Posterior vena cava (tissue), 2 donors: ENCODE results near the gene NRAP. TPM values are rescaled to one million over a fixed set of nuclear protein-coding genes. Genes with fewer than 3 reads are reported as not detected.
A peak's percentile ranks its signal among the peaks of the same experiment; 100 is the strongest.

Experiments
- DNase-seq: peaks from one replicate; pipeline ENCODE4 v3.0.0-alpha.2; 2020; ENCODE audit warnings: low spot score
- intact Hi-C, 2 donors: fragments of 100-400 bp; cut with DNase I; formaldehyde crosslinking; loops; one replicate each; pipeline versions ENCODE4 v1.14.1 to v1.14.2; 2022 to 2023
- total RNA-seq, 2 donors: library from RNA; stranded (reverse); fragmentation: NEBNext Ultra II Directional; extraction: Animal tissue kit (Norgen Biotek cat#: 25700); gene quantifications; one replicate each; pipeline ENCODE4 v1.2.1, GENCODE V29; 2021
- donor health status: DM: yes; HTN: yes; CAD: no.
- donor health status: DM: yes; HTN: yes; CAD: no.

Gene NRAP
- total RNA-seq, 2 donors from 2014 or later: 0.09 TPM; not detected in 1

DNA sequence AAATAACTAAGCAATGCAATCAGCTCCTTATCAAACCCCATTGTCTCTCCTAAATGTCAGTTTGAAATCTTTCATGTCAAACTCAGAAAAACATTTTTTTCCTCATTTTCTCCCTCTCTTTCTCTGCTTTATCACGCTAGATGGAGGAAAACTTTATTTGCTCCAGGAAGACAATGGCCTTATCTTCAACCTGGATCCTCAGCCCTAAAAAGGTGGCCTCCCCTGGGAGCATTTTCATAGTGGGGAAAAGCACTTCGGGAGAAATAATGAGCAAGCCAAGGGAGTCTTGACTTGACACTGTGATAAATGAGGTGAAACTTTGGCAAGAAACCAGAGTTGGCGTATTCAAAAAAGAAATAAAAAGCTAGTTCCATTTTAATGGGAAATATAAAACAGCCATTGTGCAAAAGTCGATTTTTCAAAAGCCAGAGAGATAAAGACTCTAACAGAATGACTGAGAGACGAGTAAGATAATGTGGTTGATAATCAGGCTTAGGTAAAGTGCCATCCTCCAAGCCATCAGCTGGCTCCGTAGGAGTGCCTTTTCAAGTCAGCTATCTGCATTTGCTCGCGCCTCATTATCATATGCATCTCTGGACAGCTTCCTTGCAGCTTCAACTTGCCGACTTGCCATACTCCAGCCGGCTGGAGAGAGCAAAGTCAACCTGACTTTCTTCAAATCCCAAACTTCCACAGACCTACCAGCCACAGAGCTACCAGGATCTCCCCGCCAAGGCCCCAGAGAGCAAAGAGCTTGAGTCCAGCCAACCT, 91.1 kb downstream of the NRAP start:
- DNase-seq: no peak
- intact Hi-C loops: no loop called here

DNA sequence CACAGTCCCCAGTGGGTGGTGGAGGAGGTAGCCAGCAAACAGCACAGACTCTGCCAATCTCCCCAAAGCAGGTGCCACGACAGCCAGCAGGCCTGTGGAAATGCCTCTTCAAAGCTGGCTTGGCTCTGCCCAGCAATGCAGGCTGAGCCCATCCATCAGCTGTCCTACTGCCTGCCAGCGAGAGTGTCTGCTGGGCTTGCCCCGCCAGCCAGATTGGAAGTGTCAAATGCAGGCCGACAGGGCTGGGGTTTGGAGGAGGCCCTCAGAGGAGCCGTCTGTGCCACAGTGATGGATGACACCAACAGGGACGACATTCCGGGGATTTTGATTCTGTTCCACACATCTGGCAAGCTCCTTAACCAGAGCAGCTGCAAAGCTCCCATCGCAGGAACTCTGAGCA, 94.3 kb downstream of the NRAP start:
- intact Hi-C loops: no loop called here

DNA sequence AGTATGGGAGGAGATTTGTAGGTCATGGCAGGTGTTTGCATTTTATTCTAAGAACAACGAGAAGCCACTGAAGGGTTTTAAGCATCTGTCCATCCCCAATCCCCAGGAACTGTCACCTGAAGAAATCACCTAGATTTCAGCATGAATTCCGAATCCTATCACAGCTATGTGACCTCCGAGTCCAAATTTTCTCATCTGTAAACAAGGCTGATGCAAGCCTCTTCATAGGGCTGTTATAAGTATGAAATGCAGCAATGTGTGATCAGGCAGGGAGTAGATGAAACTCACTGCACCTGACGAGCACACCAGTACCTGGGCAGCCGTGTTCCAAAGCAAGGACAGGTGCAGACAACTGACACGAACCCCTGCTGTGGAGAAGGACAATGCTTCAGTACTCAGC, 97.0 kb downstream of the NRAP start:
- intact Hi-C loops: no loop called here
- no peak for DNase-seq

More for the DNA sequence above, 94.3 kb downstream of the NRAP start:
- no peak for DNase-seq

DNA sequence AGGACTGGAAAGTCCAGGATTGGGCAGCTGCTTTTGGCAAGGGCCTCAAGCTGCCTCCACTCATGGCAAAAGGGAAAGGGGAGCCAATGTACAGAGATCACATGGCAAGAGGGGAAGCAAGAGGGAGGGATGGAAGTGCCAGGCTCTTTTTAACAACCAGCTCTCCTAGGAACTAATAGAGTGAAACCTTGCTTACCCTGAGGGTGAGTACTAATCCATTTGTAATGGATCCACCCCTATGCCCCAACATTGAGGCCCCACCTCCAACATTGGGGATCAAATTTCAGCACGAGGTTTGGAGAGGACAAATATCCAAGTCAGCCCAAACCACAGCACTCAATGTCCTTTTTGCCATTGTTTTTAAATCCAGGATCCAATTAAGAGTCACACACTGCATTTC, 98.5 kb downstream of the NRAP start:
- no peak for DNase-seq
- intact Hi-C loops: no loop called here

DNA sequence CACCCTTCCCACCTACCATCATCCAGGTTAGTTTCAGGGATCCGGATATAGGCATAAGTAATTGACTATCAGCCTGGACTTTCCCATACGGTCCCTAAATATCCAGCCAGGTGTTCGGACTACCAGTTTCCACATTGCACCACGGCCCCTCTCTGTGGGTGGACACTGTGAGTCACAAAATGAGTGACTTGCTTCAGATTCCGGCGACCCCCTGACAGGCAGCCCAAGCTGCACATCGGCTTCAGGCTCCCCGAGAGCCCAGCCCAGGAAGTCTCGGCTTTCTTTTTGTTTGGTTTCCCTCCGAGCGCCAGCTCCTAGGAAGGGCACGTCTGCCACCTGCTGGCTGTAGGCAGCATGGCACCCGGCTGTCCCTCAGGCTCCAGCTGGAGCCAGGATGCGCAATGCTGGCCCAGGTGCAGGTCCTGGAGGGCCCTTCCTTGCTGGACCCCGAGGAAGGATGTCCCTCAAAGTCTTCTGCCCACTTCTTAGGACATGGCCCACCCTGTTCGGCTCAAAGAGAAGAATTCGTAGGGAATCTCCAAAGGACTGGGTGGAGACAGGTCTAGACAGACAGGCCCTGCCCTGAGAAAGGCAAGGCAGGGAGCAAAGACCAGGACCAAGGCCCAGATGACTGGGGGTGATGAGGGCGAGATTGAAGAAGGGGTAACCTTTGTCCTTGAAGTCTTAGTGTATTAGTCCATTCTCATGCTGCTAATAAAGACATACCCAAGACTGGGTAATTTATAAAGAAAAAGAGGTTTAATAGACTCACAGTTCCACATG, 100.3 kb downstream of the NRAP start:
- intact Hi-C loops: no loop called here
- peak; percentile 94 for DNase-seq

DNA sequence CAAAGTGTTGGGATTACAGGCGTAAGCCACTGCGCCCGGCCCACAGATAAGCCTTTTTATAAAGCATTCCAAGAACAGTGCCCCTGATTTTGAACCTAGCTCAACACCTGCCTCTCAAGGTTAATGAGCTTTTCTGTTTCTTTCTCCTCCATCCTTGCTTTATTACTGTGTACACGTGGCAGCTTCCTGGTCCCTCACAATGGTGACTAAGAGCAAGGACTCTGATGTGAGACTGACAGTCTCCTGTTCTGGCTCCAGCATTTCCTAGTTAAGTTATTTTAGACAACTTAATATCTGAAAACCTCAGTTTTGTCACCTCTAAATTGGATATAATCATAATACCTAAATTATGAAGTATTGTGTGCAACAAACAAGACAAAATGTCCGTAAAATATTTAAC, 101.1 kb downstream of the NRAP start:
- no peak for DNase-seq
- intact Hi-C loops: no loop called here

DNA sequence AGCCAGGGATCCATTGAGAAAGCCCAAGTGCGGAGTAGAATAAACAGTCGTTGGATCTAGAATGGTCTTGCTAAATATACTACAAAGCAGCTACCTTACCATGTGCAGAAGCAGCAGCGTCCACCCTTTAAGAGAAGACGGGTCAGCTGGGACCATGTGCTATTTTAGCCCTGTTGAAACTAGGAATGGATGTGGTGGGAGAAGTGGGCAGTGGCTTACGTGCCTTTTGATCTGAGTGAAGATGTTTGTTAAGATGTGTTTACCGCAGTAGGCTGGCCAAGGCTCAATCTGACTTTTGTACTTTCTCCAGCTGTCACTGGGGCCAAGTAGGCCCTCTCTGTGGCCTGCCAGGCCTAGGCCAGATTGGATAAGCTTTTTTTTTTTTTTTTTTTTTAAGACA, 101.8 kb downstream of the NRAP start:
- DNase-seq: no peak
- intact Hi-C loops: no loop called here

DNA sequence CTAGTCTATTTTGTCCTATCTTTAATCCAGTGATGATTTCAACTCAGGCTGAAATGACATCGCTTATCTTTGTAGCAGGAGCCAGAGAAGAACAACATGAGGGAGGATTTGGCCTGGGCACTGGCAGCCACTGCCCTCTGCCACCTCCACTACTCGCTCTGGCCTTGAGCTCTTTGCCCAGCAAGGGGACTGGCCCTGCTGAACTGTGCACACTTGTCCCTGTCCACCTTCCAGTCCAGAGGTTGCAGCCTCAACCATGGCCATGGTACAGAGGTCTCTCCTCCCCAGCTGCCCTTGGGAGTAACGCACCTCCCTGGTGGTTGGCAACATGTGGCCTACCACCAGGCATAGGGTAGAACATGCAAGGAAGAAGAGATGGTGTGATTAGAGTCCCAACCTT, 102.6 kb downstream of the NRAP start:
- no peak for DNase-seq
- intact Hi-C loops: no loop called here

DNA sequence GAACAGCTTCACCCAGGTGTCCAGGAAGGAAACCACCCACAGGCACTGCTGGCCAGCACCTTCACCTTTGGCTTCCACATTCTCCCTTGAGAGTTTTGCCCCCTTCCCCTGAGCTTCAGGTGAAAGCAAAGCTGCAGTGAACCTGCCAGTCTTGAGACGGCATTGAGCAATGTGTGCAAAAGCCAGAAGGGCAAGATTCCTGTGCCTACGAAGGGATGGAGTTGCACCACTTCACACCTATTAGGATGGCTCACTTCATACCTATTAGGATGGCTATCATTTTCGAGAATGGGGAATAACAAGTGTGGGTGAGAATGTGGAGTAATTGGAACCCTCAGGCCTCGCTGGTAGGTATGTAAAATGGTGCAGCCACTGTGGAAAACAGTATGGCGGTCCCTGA, 103.8 kb downstream of the NRAP start:
- intact Hi-C loops: no loop called here
- no peak for DNase-seq

DNA sequence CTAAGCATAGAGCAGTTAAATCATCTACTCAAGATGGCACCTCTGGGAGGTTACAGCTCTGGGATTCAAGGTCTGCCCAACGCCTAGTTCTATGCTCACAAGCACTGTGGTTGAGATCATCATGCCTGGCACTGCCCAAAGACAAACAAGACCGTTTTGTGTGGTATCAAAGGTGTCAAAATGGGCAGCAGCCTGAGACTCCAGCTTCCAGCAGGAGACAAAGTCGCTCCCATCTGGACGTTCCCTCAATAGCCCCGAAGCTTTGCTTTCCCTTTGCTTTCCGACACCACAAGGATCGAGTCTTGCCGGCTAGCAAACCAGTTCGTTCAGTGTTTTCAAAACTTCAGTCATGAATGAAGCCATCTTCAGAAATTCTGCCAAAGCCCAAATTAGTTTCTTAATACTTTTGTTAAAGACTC, 105.9 kb downstream of the NRAP start:
- no peak for DNase-seq
- intact Hi-C loops: no loop called here

DNA sequence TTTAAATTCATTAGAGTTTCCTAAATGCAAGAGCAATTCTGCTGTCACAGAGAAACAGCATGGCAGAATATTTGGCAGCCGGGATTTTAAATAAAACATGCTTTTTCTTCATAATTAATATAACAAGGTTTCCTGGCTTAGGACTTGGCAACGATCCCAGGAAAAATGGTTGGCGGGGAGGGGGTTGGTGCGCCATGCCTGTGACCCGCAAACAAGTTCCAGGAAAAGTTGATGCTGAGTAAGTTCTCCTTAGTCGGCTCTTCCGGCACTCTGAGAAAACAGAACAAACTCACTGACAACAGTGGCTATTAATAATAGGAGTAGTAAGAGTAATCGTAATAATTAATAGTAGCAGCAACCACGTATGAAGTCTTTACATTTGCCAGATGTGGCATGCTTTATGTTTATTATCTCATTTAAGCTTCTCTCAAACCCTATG, 106.4 kb downstream of the NRAP start:
- intact Hi-C loops: no loop called here
- no peak for DNase-seq

DNA sequence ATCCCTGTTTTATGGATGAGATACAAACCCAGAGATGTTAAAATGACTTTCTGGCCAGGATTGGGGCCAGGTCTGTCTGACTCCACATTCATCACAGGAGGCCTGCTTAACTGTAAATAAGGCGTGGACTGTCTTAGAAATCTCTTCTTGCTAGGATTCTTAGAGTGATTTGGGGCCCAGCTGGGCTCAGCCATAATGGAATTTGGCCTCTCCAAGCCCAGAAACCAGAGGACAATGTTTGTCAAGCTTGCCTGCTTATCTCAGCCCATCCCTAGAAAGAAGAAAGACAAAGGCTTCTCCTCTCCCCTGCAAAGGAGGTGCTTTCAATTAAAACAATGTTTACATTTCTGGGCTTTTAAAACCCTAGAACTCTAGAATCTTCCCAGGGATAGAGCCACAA, 108.1 kb downstream of the NRAP start:
- intact Hi-C loops: no loop called here

DNA sequence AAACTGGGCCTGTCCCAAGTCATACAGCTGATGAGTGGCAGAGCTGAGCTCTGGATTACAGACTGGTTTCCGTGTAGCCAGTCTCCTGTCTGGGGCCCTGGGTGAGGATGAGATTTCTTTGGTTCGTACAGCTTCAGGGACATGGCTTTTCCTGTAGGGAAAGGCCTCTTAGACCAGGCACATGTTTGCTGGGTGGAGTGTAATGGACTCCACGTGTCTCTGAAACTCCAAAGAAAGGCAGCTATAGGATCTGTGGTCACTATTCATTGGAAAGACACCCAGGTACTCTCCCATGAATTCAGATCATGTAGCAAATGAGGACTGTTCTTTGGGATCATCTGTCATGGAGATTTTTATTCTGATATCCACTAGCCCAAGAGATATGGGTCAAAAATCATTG, 108.6 kb downstream of the NRAP start:
- intact Hi-C loops: no loop called here
- no peak for DNase-seq

More for the DNA sequence above, 108.1 kb downstream of the NRAP start:
- no peak for DNase-seq

DNA sequence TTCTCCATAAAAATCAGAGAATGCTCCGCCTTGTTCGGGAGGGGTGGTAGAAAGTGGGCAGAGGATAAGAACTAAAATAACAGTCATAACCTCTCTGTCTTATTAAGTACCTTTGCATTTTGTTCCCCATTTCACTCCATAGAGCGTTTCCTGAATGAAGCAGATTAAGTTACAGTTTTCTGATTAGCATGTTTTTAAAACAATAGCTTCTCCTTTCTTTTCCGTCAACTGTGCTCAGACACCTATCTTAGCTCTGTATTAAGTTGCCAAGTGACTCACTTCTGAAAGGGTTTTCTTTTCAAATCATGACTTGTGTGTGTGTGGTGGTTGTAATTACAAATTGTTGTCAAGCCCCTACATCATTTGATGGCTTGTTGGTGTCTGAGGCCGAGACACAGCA, 109.6 kb downstream of the NRAP start:
- no peak for DNase-seq
- intact Hi-C loops: no loop called here

DNA sequence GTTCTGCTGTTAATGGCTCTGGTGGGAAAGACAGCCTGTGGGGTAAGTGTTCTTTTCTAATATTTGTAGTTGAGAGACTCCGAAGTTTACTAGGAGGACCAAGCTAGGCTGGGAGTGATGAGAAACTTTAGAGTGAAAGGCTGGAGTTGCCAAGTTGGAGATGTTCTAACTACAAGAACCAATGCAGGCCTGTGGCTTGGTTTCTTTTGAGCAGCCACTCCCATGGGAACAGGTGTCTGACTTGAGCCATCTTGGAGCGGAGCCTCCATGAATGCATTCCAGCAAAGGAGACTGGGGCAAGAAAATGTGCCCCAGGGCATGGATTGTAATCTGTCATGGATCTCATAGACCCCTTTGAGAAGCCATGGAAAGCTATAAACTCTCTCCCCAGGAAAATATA, 110.7 kb downstream of the NRAP start:
- intact Hi-C loops: no loop called here
- no peak for DNase-seq

DNA sequence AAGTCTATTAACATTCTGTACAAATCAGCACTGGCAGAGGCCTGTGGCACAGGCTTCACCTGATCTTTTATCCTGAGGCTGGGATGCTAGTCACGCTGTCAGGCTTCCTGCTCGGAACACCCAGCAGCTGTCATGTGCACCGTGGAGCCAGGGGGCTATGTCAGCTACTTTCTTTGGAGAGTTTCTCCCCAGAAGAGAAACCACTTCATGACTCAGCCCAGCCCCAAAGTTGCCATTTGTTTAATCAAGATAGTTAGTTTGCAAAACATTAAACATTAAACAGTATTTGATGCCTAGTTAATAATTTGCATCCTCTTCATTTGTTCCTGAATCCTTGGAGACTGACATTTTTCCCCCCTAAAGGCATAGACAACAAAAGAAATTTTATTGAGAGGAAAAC, 111.1 kb downstream of the NRAP start, which contains the start of gene HABP2:
TSS of gene HABP2 (plus strand) at position 353 of the 400 bp plus-strand sequence. CDS start 69 bp downstream, outside the sequence.
- intact Hi-C loops: no loop called here
- no peak for DNase-seq

DNA sequence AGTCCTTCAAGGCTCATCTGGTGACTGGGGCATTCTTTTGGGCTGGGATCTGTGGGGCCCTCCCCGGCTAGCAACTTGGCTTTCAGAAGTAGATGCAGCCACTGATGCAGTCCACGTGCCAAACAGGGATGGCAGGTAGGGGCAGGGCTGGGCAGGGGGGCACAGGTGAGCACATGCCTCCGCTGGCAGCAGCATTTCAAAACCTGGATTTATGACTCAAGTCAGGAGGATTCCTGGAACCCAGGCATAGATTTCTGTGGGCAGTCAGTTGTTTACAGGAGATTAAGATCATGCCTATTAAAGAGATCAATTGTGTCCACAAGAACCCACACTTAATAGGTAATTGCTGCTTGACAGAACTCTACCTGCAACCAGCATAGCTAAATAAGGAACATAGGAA, 111.8 kb downstream of the NRAP start:
- DNase-seq: no peak
- intact Hi-C loops: no loop called here

DNA sequence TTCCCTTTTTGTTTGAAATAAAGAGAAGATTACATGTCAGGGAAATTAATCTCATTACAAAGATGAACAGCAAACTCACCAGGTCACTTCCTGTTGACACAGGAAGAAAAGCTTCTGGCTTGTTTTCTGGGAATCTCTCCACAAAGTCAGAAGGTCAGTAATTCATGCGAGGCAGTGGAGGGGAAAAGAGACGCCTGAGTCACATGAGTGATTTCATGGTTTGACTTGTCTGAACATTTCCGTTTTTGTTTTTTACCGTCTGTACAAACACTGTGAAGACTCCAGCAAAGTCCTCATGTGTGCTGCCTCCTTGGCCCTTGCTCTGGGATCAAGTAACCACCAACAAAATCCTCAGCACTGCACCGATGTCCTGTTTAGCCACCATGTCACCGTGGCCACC, 113.5 kb downstream of the NRAP start:
- intact Hi-C loops: no loop called here
- no peak for DNase-seq

DNA sequence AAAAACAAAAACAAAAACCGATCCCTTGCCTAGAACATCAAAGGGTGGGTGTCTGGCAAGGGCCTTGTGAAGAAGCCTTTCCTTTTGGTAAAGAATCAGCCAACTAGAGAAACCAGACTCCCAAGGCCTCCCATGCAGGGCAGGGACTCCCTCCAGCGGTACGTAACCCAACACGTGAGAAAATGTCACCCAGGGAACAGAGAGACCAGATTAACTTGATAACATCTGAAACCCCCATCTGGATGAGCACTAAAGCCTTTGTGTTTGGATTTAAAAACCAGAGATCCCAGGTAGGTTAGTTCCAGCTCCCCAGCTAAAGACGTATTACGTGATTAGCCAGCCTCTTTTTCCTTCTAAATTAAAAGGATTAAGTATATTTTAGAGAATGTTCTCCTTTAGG, 114.0 kb downstream of the NRAP start:
- intact Hi-C loops: no loop called here

DNA sequence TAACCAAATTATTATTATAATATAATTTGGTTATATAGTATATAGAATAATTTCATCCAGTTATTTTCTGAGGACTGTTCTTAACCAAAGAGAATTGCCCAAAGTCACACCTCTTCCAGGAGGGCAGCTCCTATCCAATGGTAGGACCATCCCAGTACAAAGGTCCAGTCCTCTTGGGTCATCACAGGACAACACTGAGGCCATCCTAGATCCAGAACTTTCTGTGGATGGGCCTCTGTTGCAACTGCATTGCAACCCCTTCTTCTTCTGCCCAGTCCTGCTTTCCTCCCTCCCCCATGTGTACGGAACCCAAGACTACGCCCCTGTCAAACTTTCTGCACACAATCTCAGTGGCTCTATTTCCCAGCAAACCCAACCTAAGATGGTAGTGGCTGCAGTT, 116.4 kb downstream of the NRAP start:
- DNase-seq: no peak
- intact Hi-C loops: no loop called here

More for the DNA sequence above, 114.0 kb downstream of the NRAP start:
- DNase-seq: no peak

DNA sequence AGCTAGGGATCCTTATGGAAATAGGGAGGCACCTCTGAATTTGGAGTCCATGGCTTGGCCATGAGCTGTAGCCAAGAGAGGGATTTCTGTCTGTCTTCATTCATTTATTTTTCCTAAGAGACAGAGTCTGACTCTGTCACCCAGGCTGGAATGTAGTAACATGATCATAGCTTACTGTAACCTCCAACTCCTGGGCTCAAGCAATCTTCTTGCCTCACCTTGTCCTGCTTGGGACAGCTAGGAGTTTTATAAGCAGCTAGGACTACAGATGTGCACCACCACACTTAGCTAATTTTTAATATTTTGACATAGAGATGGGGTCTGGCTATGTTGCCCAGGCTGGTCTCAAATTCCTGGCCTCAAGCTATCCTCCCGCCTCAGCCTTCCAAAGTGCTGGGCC, 119.4 kb downstream of the NRAP start:
- no peak for DNase-seq
- intact Hi-C loops: no loop called here
